ENCODE data around the gene SH3BGR. TPM values are rescaled to one million over a fixed set of nuclear protein-coding genes. Genes with fewer than 3 reads are reported as not detected.

Gene SH3BGR
- total RNA-seq, 1 donor from 2014 or later = 2.2 TPM

DNA sequence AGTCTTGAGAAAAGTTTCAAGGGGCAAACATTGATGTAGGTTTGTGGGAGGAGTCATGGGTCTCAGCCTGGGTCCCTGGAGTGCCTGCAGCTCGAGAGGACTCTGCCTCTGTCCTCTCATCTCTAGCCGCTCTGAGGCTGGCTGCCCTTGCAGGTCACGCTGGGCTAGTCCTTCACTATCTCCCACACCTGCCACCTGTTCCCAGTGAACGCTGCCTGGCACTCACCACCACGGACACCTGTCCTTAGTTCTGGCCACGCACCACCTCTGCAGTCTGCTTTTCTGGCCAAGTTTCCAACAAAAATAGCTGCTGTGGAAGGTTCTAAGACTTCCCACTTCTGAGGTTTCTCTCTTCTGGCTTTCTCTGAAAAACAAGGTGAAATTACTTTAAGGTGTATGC is 52.5 kb downstream of the SH3BGR start:
- Mint-ChIP-seq H3K4me1 (ENCODE audit: unreplicated experiment) (peaks cover 8% of the 10 kb centered on the region), H3K27ac (no peak overlapping the region), H3K27me3 (no peaks in the 10 kb centered on the region), H3K9me3 (no peaks in the 10 kb centered on the region), H3K36me3 (no peaks in the 10 kb centered on the region), H3K4me3 (no peak overlapping the region)
- DNase-seq (ENCODE audit: extremely low spot score, unreplicated experiment) = no peak
- no peak for TF ChIP-seq CTCF (conservative IDR thresholded peaks at IDR 0.05)

DNA sequence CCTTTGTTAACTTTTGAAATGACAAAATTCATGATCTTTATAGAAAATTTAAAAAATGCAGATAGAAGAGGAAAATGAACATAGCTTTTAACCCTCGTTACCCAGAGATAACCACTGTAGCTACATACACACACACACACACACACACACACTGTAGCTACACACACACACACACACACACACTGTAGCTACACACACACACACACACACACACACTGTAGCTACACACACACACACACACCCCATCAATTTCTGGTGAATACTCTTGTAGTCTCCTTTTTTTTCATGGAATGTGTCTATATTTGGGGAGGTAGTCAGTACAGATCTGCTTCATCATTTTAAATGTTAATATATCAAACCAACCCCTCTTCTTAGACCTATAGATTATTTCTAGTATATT is 58.5 kb downstream of the SH3BGR start:
- H3K9me3 Mint-ChIP-seq = no peaks in the 10 kb centered on the region
- TF ChIP-seq CTCF (conservative IDR thresholded peaks at IDR 0.05) = no peak
- no peak overlapping the region for H3K4me3 Mint-ChIP-seq
- H3K4me1 Mint-ChIP-seq (ENCODE audit: unreplicated experiment) = no peaks in the 10 kb centered on the region
- no peaks in the 10 kb centered on the region for H3K36me3 Mint-ChIP-seq
- H3K27ac Mint-ChIP-seq = no peak overlapping the region
- no peaks in the 10 kb centered on the region for H3K27me3 Mint-ChIP-seq
- DNase-seq (ENCODE audit: extremely low spot score, unreplicated experiment) = no peak

DNA sequence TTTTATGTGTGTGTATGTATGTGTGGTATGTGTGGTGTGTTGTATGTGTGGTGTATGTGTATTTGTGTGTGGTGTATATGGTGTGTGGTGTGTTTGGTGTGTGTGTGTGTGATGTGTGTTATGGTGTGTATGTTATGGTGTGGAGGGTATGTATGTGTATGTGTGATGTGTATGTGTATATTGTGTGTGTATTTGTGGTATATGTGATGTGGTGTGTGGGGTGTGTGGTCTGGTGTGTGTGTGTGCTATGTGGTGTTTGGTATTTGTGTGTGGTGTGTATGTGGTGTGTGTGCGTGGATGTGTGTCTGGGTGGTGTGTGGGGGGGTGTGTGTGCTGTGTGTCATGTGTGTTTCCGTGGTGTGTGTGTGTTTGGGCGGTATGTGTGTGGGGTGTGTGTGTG is 59.3 kb downstream of the SH3BGR start:
- no peak overlapping the region for H3K4me3 Mint-ChIP-seq
- no peaks in the 10 kb centered on the region for H3K4me1 Mint-ChIP-seq (ENCODE audit: unreplicated experiment)
- H3K36me3 Mint-ChIP-seq = no peaks in the 10 kb centered on the region
- no peaks in the 10 kb centered on the region for H3K9me3 Mint-ChIP-seq
- DNase-seq (ENCODE audit: extremely low spot score, unreplicated experiment) = no peak
- no peak for TF ChIP-seq CTCF (conservative IDR thresholded peaks at IDR 0.05)
- no peak overlapping the region for H3K27ac Mint-ChIP-seq
- no peaks in the 10 kb centered on the region for H3K27me3 Mint-ChIP-seq

DNA sequence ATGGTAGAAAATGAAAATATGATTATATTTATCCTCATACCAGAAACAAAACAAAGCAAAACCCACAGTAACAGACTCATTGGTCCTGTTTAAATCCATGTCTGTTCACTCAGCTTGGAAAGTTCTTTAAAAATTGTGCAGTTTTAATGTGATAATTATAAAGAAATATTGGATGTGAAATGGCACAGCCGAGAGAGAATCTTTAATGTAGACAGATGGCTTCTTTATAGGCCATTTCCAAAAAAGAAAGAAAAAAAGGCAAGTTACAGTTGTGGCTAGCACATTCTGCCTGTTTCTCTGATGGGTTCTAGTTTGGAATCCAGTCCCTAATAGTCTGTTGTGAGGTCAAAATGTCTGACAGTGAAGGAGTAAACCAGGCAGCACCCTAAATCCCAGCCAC is 62.0 kb downstream of the SH3BGR start:
- Mint-ChIP-seq H3K9me3 (no peaks in the 10 kb centered on the region), H3K36me3 (no peaks in the 10 kb centered on the region), H3K4me3 (no peak overlapping the region), H3K4me1 (ENCODE audit: unreplicated experiment) (peaks cover 5% of the 10 kb centered on the region), H3K27ac (no peak overlapping the region), H3K27me3 (no peaks in the 10 kb centered on the region)
- no peak for DNase-seq (ENCODE audit: extremely low spot score, unreplicated experiment)
- TF ChIP-seq CTCF (conservative IDR thresholded peaks at IDR 0.05) = no peak

DNA sequence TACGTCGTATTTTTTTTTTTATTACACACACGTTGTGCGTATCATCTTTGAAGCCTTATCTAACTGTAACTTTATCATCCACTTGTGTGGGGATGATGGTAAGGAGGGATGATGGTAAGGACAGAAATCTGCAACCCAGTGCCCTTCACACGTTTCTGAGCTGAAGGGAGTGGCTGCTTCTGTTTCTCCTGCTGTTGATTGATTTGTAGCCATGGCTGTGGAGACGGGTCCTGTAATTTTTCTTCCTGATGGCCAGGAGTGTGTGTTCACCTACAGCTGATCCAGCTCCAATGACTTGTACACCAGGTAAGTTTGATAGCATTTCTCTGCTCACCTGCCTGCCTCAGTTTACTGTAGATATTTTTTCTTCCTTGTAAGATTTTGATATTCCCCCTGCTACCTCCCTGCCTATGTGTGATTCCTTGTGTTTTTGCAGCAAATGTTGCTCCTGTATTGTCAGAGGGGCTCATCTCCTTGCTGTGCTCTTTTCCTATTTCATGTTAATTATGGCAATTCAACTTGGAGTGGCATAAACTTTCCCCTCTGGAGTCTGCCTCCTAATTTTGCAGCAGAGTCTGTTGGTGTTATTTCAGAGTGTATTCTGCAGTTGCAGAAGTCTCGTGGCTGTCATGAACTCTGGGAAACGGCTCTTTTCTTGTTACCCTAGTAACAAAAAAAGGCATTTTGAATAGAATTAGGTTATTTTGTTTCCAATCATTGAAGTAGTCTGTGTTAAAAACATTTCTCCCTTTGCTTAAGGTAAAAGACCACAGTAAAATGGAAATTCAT is 64.1 kb downstream of the SH3BGR start:
- H3K27ac Mint-ChIP-seq = no peak overlapping the region
- no peaks in the 10 kb centered on the region for H3K9me3 Mint-ChIP-seq
- peaks cover 5% of the 10 kb centered on the region for H3K4me1 Mint-ChIP-seq (ENCODE audit: unreplicated experiment)
- H3K27me3 Mint-ChIP-seq = no peaks in the 10 kb centered on the region
- H3K36me3 Mint-ChIP-seq = no peaks in the 10 kb centered on the region
- no peak overlapping the region for H3K4me3 Mint-ChIP-seq
- DNase-seq (ENCODE audit: extremely low spot score, unreplicated experiment) = no peak
- no peak for TF ChIP-seq CTCF (conservative IDR thresholded peaks at IDR 0.05)
